ENCODE measurements around the gene SNPH.

- TF ChIP-seq CTCF (IDR thresholded peaks at IDR 0.05): no peak
- TF ChIP-seq RNF2 (IDR thresholded peaks at IDR 0.05; ENCODE audit: borderline replicate concordance, low read depth): no peak
- no peak for TF ChIP-seq KDM5A (IDR thresholded peaks at IDR 0.05)
- no peak for TF ChIP-seq POLR2A (IDR thresholded peaks at IDR 0.05; ENCODE audit: low read length)
- no peak for TF ChIP-seq MAX (IDR thresholded peaks at IDR 0.05)
- TF ChIP-seq TP53 (CRISPR knock-in tag; IDR thresholded peaks at IDR 0.05): no peak
- TF ChIP-seq USF2 (IDR thresholded peaks at IDR 0.05): no peak
- no peak for TF ChIP-seq CHD4 (IDR thresholded peaks at IDR 0.05; ENCODE audit: borderline replicate concordance)
- TF ChIP-seq PBX3 (IDR thresholded peaks at IDR 0.05): no peak
- TF ChIP-seq HOXA7 (CRISPR knock-in tag; IDR thresholded peaks at IDR 0.05): no peak
- TF ChIP-seq CEBPB (IDR thresholded peaks at IDR 0.05): no peak
- TF ChIP-seq JUN (IDR thresholded peaks at IDR 0.05): no peak
- TF ChIP-seq ZC3H11A (IDR thresholded peaks at IDR 0.05): no peak
- TF ChIP-seq MYC (IDR thresholded peaks at IDR 0.05; ENCODE audit: borderline replicate concordance, low read length): no peak
Observed at GRCh38 chr20:1240549-1240948, 25.5 kb upstream of the SNPH start.
